MV-4-11 (cell line): ENCODE data around the gene POU2F2.

Experiments
- DNase-seq: peaks from one replicate; lab custom pipeline; 2025; lab: John Stamatoyannopoulos, UW

POU2F2 gene

DNA sequence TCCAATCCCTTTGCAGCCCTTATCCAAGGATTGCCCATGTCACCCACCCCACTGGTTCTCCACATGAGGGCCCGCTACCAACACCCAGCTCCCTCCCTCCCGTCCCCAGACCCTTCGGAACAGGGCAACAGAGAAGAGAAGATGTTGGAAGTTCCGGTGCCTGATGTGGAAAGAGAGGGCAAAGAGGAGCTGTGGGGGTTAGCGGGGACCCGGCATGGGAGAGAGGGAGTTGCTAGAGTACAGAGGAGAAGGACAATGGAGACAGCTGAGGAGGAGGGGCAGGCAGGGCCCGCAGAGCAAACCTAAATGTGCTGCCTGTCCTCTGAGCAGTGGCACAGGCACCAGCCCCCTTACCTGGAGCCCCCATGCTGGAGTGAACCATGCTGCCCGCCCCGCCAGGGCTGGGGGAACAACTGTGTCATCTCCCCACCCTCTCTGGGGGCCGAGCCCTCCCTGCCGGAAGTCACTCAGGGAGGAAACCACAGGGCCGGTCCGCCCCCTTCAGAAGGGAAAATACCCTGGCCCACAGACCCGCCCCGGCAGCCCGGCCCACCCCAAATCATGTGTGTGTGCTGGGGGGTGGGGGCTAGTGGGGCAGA, at the start of gene POU2F2:
TSS of gene POU2F2 (minus strand) at position 417 of the 599 bp plus-strand sequence. CDS start at position 382, 35 bp downstream.
- DNase-seq, result no peak

DNA sequence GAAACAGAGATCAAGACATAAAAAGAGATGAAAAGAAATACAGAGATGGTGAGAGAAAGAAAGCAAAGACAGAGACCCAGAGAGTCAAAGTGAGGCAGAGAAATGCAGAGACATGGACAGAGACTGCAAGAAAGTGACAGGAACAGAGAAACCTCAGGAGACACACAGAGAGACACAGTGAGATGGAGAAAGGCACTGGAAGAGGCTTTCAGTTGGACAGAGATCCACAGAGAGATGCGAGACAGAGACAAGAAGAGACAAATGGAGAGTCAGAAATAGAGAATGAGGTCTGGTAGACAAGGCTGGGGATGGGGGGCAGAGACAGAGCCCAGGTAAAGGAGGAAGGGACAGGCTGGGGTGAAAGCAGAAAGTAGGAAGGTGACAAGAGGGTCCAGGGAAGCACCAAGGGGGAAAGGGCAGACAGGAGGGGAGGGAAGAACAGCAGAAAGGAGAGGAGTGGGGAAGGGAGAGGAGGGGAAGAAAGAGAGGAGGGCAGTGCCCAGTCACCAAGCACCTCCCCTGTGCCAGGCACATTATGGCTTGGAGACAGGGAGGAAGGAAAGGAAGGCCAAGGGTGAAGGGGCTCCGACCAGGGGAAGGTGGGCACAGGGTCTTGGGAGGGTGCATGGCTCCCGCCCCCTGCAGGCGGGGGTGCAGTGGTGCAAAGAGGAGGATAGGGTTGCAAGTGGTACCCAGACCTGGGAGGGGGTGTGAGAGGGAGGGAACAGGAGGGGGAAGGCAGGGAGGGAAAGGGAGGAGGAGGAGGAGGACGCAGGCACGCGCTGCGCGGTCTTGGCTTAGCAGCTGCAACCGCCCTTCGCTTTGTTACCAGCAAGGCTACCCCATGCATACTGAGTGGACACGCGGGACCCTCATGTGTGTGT, 46.8 kb upstream of the POU2F2 start:
- DNase-seq, result no peak

DNA sequence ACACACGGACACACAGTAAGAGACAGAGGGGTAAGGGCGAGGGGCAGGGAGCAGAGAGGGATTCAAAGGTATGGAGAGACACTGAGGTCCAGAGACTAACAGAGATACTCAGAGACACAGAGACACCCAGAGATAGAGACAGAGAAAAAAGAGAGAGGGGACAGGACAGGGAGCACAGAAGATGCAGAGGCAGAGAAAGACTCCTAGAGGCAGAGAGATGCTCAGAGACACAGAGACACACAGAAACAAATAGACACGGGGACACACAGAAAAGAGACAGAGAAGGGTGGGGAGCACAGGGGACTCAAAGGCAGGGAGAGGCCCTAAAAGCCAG, 45.4 kb upstream of the POU2F2 start:
- DNase-seq, result no peak

DNA sequence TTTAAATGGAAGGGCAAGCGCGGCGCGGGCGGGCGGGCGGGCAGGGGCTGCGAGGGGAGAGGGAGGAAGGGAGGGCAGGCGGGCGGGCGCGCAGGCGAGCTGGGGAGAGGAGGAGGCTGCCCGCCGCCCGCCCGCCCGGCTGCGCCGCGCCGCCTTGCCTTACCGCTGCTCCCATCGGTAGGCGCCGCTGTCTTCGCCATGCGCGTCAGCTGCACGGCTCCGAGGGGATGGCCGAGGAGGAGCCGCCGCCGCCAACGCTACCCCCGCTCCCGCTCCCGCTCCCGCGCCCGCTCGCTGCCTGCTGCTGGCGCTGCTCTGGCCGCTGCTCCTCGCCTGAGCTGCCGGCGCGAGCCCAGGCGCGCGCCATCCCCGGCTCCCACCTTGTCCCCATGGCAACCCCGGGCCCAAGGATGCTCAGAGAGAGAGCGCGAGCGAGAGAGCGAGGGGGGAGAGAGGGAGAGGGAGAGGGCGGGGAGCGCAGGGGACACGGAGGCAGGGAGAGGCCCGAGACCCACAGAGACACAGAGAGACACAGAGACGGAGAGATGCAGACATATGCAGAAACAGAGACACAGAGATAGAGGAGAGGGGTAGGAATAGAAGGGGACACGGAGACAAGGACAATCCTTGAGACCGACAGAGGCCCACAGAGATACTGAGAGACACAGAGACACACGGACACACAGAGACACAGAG, 44.9 kb upstream of the POU2F2 start:
- DNase-seq, result peak; percentile 59

DNA sequence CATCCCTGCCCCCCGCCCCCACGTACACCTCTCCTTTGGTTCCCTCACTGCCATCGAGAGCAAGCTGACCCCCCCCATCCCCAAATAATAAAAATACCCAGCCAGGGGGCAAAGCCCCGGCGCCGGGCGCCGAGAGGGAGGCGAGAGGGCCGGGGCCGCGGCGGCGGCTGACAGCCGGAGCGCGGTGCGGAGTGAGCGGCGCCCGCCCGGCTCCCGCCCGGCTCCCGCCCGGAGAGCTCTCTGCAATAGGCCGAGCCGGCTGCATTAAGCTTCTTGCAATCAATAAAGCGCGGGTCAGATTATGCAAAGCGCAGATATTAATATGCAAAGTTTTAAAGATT, 44.4 kb upstream of the POU2F2 start:
- no peak for DNase-seq

DNA sequence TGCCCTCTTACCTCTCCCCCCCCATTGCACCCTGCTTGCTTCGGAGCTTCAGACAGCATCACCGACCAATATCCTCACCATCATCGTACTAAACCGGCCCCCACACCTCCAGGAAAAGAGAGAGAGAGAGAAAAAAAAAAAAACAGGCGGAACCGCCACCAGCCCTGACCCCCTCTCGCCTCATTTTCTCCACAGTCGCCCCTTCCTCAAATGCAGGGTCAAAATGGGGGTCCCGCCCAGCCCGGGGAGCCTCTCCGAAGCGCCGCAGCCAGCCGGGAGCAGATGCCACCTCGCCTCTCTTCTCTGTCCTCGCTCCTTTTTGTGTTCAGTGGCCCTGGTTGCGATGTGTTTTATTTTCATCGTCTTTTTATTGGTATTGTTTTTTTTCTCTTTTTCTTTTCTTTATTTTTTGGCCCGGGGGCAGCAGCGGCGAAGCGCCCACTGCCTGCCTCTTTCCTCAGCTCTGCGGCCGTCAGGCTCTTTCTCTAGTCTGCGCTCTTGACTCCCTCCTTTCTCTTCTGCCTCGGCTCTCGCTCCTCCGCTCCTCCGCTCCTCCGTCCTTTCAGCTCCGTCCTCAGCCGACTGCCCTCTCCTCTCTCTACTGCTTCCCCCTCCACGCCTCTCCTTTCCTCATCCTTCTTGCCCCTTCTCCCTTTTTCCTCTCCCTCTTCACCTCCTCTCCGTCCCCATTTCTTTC, 43.9 kb upstream of the POU2F2 start:
- no peak for DNase-seq

DNA sequence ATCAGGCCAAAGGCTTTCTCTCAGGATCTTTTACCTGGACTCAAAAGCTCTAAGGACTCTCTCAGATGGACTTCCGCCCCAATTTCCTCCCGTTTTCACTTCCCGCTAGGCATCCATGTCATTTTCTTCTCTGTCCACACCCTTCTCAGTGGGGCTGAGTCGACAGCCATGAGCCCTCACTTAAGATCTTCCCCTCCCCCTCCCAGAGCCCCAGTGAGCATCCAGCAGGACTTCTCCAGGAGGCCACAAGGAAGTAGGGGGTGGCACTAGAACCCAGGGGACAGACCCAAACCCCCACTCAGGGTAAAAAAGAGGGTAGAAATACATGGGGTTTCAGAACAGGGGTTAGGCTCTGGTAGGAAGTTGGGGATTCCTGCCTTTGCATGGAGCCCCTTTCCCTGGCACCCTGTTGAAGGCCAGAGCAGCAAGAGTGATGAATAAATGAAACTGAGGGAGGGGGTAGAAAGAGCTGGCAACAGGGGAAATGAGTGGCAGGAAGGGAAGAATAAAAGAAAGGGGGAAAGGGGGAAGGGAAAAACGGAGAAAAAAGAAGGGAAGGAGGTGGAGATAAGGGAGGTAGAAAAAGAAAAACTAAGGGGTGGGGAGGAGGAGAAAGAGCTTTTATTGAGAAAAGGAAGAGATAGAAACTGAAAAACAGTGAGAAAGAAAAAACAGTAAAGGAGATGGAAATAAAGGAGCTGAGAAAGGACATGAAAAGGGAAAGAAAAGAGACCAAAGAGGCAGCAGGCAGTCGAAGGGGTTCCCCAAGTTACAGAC, 42.9 kb upstream of the POU2F2 start:
- DNase-seq, result no peak

DNA sequence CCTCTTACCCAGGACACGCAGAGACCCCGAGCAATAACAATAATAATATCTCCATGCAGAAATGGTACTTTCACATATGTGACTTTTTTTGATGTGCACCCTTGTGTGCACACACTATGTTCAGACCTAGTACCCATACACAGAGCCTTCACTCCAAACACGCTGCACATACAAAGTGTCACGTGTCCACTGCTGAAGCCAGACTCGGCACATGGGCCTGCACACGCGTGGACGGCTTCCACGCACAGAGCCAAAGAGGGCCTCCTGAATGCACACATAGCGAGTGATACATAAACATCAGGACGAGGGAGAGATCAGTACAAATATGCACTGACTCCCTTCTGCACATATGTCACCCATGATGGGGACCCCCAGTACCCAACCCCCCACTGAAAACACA, 41.9 kb upstream of the POU2F2 start:
- no peak for DNase-seq

DNA sequence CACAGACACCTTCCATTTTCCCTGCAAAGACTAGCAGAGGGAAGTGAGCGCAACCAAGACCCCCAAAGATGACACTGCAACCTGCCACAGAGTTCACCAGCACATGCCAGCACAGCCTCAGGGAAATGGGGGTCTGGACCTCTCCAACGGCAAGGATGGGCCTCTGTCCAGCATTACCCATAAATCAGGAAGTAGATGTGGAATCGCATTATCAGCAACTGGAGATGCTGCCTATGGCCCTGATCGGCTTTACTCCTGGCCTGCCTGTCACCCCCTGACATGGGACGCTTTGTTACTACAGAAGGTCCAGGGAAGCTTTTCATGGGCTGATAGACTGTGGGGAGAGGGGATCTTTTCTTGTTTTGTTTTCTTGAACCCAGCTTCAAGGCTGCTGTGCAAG, 41.4 kb upstream of the POU2F2 start:
- no peak for DNase-seq

DNA sequence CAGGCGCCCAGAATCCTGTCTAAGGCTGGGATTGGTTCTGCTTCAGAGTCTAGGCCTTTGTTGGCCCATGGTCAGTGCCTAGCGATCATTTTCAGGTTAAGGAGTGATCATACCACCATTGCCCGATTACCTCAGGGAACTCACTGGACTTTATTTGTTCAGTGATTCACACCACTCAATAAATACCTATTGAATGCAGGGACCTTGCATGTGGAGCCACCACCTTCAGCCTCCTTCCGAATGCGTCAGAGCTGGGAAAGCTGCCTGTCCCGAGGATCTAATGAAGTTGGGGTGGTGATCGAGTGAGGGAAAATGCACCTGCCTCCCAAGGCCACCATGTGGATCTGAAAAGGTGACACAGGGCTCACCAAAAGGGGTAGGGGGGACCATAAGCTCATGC, 40.0 kb upstream of the POU2F2 start:
- DNase-seq, result no peak

DNA sequence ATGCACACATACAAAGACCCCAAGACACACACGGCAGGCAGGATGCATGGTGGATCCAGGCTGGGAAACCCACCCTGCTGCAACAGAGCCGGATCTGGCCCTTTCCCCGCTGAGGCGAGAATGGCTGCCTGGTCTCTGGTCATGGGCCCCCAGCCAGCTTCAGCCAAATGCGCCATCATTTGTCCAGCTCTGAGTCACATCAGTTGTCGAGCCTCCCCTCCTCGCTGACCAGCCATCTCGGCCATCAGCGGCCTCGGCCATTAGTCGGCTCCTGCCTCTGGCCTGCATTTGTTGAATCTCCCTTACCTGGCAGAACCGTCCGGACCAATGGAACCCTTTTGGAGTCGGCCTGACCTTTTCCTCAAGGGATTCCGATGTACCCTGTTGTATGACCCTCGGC, 38.5 kb upstream of the POU2F2 start:
- DNase-seq, result no peak

DNA sequence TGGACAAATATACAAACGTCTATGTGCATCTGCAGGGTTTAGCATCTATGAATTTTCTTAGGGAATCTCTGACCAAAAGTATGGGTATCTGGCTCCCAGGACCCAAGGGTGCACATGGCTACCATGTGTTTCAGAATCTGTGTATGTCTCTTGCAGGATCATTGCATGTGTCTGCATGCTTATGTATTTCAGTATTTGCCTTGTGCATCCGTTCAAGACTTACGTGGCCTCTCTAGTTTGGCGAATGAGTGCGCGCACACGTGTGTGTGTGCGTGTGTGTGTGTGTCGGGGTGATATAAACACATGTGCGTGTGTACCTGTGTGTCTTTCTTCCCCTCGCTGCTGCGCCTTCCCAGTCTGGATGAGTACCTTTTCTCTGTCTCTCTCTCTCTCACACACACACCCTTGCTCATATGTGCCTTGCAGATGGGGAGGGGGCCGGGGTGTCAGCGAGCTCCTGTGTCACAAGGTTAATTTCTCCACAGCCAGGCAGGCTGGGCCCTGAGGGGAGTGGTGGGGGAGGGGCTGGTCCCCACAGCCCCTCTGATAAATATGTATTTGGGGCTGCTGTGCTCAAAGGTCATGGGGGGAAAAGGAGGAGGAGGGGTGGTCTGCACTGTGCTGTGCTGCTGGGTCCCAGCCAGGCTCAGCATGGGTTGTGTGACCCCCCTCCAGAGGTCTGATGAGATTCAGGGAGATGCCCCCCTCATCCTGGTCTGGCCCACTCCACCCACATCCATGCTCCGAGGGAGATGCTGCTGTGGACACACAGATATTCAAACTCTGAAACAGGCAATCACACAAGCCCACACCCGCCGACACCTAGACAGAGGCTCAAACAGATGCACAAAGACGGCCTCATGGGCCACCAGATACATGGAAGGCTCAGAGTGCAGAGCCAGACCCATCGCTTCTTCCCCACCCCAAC, 37.5 kb upstream of the POU2F2 start:
- DNase-seq, result no peak

DNA sequence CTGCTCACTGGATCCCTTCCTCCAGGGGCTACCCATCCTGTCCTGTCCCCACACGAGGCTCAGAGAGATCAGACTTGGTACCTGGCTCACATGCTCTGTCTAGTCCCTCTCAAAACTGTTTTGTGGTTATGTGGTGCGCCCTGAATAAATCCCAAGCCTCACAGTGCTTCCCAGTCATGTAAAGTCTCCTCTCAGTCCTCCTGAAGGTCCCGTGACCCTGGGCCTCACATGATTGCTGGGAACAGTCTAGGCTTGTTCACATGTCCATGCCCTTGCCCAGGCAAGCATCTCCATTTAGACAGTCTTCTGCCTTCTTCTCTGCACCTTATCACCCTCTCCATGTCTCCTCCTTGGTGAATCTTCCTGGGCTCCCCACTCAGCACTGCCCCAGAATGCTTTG, 36.0 kb upstream of the POU2F2 start:
- no peak for DNase-seq

DNA sequence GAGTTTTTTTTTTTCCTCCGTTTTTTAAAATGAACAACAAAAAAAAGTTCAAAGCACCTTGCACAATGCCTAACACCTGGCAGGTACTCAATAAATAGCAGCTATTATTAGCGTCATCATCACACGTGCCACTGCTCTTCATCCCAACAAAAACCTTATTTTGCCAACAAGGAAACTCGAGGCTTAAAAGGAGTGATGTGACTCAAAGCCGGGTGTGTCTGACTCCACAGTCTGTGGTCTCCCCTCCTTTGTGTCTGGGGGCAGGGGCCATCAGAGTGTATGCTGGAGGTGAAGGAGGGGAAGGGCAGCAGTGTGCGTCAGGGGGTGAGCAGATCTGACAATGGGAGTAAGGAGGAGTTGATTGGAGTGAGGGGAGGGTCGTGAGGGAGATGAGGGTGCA, 34.1 kb upstream of the POU2F2 start:
- DNase-seq, result no peak

DNA sequence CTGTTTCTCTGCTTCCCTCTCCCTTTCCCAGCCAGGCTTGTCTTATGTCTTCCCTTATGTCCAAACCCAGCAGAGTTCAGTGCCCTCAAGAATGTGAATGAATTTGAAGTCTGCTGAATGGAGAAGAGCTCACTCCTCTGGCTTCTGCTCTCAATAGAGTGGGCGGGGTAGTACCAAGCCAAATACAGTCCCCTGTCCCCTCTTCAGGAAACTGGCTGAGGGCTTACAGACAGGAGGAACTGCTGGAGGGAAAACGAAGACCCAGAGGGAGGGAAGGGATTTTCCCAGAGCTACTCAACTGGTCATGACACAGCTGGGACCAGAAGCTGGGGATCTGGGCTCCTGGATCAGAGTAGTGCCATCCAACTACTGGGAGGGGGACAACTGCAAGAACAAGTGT, 32.9 kb upstream of the POU2F2 start:
- no peak for DNase-seq

DNA sequence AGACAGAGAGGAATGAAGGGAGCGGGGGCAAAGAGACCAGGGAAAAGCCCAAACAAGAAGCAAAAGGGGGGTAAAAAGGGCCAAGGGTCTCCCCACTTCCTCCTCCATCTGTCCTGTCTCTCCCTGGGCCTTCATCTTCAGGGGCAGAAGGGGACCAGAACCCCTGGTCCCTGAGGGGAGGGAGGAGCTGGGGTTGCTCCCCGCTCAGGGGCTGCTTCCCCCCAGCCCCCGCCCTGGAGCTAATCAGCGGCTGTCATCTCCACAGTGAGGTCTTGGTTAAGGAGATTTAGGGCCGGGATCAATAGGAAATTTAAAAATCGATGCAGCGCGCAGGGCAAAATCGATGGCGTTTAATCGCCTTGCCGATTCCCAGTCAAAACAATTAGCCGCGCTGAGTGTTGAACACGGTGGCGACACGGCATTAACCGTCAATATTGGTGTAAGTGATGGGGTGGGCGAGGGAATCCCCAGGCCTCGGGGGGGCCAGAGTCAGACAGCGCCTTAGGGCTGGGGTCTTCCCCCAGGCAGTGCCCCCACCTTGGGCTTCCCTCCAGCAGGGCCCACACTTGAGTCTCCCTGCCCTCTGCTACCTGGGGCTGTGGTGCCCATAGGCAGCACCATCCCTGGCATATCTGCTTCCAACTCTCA, 29.5 kb upstream of the POU2F2 start:
- DNase-seq, result no peak

DNA sequence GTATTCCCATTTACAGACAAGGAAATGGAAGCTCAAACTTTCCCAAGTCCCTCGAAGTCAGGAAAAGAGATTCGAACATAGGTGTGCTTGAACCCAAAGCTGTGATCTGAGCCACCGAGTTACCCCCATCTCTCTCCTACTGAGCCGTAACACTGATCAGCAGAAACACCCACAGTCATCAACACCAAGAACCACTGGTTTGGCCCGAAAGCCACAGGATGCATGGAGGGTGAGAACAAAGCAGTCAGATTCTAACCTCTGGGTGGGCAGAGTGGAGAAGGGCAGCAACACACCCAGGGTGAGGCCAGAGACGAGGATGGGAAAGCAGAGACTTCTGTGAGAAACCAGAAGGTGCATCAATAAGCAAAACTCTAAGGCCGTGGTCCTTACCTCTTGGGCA, 27.7 kb upstream of the POU2F2 start:
- DNase-seq, result no peak

DNA sequence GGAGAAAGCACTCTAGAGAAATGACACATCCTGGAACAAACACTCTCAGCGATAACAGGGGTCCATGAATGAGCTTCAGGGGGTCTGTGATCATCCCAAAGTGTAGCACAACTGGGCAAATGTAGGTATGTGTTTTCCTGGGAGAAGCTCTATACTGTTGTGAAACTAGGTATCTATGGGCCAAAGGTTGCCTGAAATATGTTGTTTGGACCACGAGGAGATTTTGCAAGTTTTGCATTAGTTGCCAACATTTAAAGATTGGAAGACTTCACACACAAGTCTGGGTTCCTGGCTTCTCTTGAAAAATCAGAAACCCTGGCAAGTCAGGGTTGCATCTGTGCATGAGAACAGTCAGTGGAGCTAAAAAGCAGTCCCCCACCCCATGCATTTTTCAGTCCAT, 26.7 kb upstream of the POU2F2 start:
- DNase-seq, result no peak

DNA sequence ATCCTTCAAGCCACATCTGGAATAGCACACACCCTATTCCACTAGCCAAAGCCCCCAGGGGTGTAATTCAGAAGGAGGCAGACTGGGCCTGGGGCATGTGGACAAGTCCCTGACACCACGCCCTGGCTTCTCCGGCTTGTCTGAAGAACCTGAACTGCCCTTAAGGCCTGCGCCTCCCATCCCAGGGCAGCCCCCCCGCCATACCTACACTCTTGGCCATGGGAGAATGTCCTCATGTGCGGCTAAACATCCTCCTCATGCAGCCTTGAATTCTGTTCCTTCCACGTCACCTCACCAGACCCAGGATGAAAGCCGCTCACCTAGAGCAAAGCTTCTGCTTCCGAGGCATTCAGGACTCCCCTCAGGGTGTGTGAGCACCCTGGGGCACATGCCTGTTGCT, 24.3 kb upstream of the POU2F2 start:
- DNase-seq, result no peak

DNA sequence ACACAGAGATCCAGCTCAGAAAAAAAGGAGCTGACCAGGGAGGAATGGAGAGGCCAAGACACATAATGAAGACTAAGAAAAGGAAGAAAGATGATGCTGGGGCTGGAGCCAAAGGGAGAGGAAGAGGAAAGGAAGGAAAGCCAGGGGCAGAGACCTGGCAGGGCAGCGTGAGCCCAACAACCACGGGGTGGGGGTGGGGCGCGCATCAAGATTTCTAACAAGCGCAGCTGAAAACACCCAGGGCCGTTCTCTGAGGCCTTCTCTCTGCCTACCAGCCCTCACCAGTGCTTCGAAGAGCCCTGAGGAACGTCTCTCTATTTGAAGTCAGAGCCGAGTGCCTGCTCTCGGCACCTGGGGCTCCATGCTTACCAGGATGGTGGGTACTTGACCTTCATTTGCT, 23.6 kb upstream of the POU2F2 start:
- DNase-seq, result no peak
